CD4-positive, alpha-beta T cell (primary cell): ENCODE measurements around the gene KLHL12. TPM values are rescaled to one million over a fixed set of nuclear protein-coding genes. Genes with fewer than 3 reads are reported as not detected.
A peak's percentile ranks its signal among the peaks of the same experiment; 100 is the strongest.

Experiments used
- ATAC-seq: fragments of 200-7000 bp; cut with Tn5 transposase; one replicate; pipeline ENCODE4 v1.10.0; 2022; ENCODE audit warnings: mild to moderate bottlenecking; ENCODE audit not compliant: poor library complexity
- CTCF ChIA-PET: fragments of 350-600 bp; sonication (Branson Sonifier 250); formaldehyde crosslinking; loops from one replicate; lab custom pipeline; 2021; ENCODE audit warnings: antibody characterized with exemption, inconsistent platforms; lab: Charles Lee
- POLR2A ChIA-PET: fragments of 350-600 bp; sonication (Branson Sonifier 250); formaldehyde crosslinking; loops from one replicate; lab custom pipeline; 2021; ENCODE audit warnings: antibody characterized with exemption, inconsistent platforms; lab: Charles Lee
- DNase-seq, 14 experiments: peaks; one replicate each; pipeline ENCODE4 v3.0.0-alpha.2; 2013 to 2020; ENCODE audit warnings: mixed read lengths in 2 of 14
- H3K27ac ChIP-seq, 2 donors: one replicate each; pipeline versions ENCODE4 v1.5.1 to v1.7.0; 2013; ENCODE audit warnings: low read length in 2 of 2, low read depth in 1 of 2, mild to moderate bottlenecking in 1 of 2
- H3K27me3 ChIP-seq, 2 experiments: 1 replicate in 1 of 2; 2 replicates in 1 of 2; pipeline versions ENCODE4 v1.6.1 to v1.7.0; 2013; ENCODE audit warnings: low read length in 2 of 2, control low read depth in 1 of 2, mild to moderate bottlenecking in 1 of 2, moderate library complexity in 1 of 2; ENCODE audit not compliant: insufficient read depth in 2 of 2, control insufficient read depth in 1 of 2
- H3K36me3 ChIP-seq: one replicate; pipeline ENCODE4 v1.6.1; 2013; ENCODE audit warnings: low read length, control low read depth; ENCODE audit not compliant: insufficient read depth
- H3K4me1 ChIP-seq: one replicate; pipeline ENCODE4 v1.6.1; 2013; ENCODE audit warnings: low read length, control low read depth; ENCODE audit not compliant: insufficient read depth
- H3K4me3 ChIP-seq: one replicate; pipeline ENCODE4 v1.5.1; 2013; ENCODE audit warnings: mild to moderate bottlenecking, low read length, moderate library complexity
- H3K9me3 ChIP-seq, 2 experiments: 1 replicate in 1 of 2; 2 replicates in 1 of 2; pipeline versions ENCODE4 v1.6.1 to v1.7.0; 2013; ENCODE audit warnings: low read length in 2 of 2, mild to moderate bottlenecking in 2 of 2, control low read depth in 1 of 2, moderate library complexity in 1 of 2; ENCODE audit not compliant: control insufficient read depth in 1 of 2, insufficient read depth in 1 of 2
- H3K27ac Mint-ChIP-seq: one replicate; pipeline ENCODE4 v1.8.0; 2020; ENCODE audit warnings: mixed read lengths
- H3K27me3 Mint-ChIP-seq: one replicate; pipeline ENCODE4 v1.8.0; 2021; ENCODE audit warnings: mixed read lengths
- H3K36me3 Mint-ChIP-seq: one replicate; pipeline ENCODE4 v1.8.0; 2021; ENCODE audit warnings: low read depth, mixed read lengths
- H3K4me1 Mint-ChIP-seq: one replicate; pipeline ENCODE4 v1.8.0; 2021; ENCODE audit warnings: low read depth, mixed read lengths
- H3K4me3 Mint-ChIP-seq: one replicate; pipeline ENCODE4 v1.8.0; 2020; ENCODE audit warnings: mild to moderate bottlenecking, mixed read lengths
- H3K9me3 Mint-ChIP-seq: one replicate; pipeline ENCODE4 v1.8.0; 2020; ENCODE audit warnings: mixed read lengths
- CTCF ChIP-seq: fragments of 200-600 bp; IDR thresholded peaks from one replicate; pipeline ENCODE4 v1.8.0; 2022; ENCODE audit warnings: antibody characterized with exemption, mild to moderate bottlenecking
- intact Hi-C, 2 experiments: fragments of 100-400 bp; cut with DNase I in 1 of 2; cut with micrococcal nuclease in 1 of 2; formaldehyde crosslinking; loops; one replicate each; pipeline versions ENCODE4 v1.15.1 to v1.9.0; 2023 to 2025; cut with DNase I, micrococcal nuclease
- polyA plus RNA-seq, 2 donors: library from polyadenylated mRNA; unstranded; fragments of 120-200 nt; gene quantifications; one replicate each; pipeline ENCODE4 v1.2.1, GENCODE V29; 2013
- total RNA-seq, 174 experiments: library from RNA in 2 of 174; stranded (reverse) in 2 of 174; gene quantifications; one replicate each; pipeline ENCODE4 v1.2.3 and lab custom pipeline; 2021 to 2026

KLHL12 gene
- total RNA-seq, result 10 to 100 TPM; 18.5 to 18.6 TPM
- polyA plus RNA-seq (2013, experiment 1 of 2), result 17.5 TPM
- polyA plus RNA-seq (2013, experiment 2 of 2), result 18.4 TPM
- 27.3 to 94.6 (median 56.5) reads per million in 172 experiments for total RNA-seq (lab: John Stamatoyannopoulos, UW)

GRCh38 chr1:202926581-202927491 lies at the start of gene KLHL12:
Gene KLHL12 (minus strand): TSS chr1:202927234. CDS start chr1:202925162, 2,072 bp downstream.
- Mint-ChIP-seq H3K4me1 (peaks cover 42% of the 10 kb centered on the region), H3K9me3 (no peaks in the 10 kb centered on the region), H3K27me3 (no peaks in the 10 kb centered on the region), H3K4me3 (peak within 1 kb of the TSS; percentile 98), H3K27ac (peak within 1 kb of the TSS; percentile 98), H3K36me3 (peaks cover 42% of the 10 kb centered on the region)
- TF ChIP-seq CTCF, result peak; percentile 69
- DNase-seq (peak; percentile 89 to 97 (median 92)), ATAC-seq (peak; percentile 92)
- Histone ChIP-seq H3K9me3 (no peaks in the 10 kb centered on the region), H3K27me3 (no peaks in the 10 kb centered on the region), H3K36me3 (peaks cover 19% of the 10 kb centered on the region), H3K4me3 (peak within 1 kb of the TSS; percentile 93), H3K27ac (peak within 1 kb of the TSS; percentile 88 to 89), H3K4me1 (peaks cover 14% of the 10 kb centered on the region)
- ChIA-PET CTCF (interaction anchor here (0.5 to 1.2 kb wide), 10 partner anchors 36 to 576 kb away, joined by 3 to 5 read pairs (median 3); partner anchors contain the start of genes CYB5R1 and RABIF), POLR2A (interaction anchor here (0.6 to 1.6 kb wide), 13 partner anchors 10 to 578 kb away, joined by 3 to 15 read pairs (median 4); partner anchors contain the start of genes ADIPOR1, CYB5R1, KDM5B and PPP1R12B)
- intact Hi-C loops, result loop anchor here (1.0 to 10.0 kb wide), 6 partner anchors 32 to 112 kb away; partner anchors contain the start of genes ADIPOR1 (in 1 of the 2) and PCAT6 (in 1 of the 2)

- Histone ChIP-seq H3K27ac (no peak overlapping the region), H3K36me3 (no peaks in the 10 kb centered on the region), H3K27me3 (peaks cover 0 to 5% of the 10 kb centered on the region in 2 experiments), H3K4me1 (no peaks in the 10 kb centered on the region), H3K9me3 (no peaks in the 10 kb centered on the region), H3K4me3 (no peak overlapping the region)
- no peak for TF ChIP-seq CTCF
- no peaks in the 10 kb centered on the region for H3K4me1 Mint-ChIP-seq
- no peaks in the 10 kb centered on the region for H3K36me3 Mint-ChIP-seq
- H3K27ac Mint-ChIP-seq, result no peak overlapping the region
- peaks cover 20% of the 10 kb centered on the region for H3K27me3 Mint-ChIP-seq
- peak in 1 of 14 experiments; percentile 19 for DNase-seq
- ChIA-PET CTCF (no interaction called here), POLR2A (no interaction called here)
- no peaks in the 10 kb centered on the region for H3K9me3 Mint-ChIP-seq
- ATAC-seq, result no peak
- H3K4me3 Mint-ChIP-seq, result no peak overlapping the region
- intact Hi-C loops, result no loop called here
These were observed 49.6 kb upstream of the KLHL12 start for GRCh38 chr1:202976633-202977032.

GRCh38 chr1:202974856-202975255 lies 47.8 kb upstream of the KLHL12 start:
- Mint-ChIP-seq H3K36me3 (no peaks in the 10 kb centered on the region), H3K9me3 (no peaks in the 10 kb centered on the region), H3K27ac (no peak overlapping the region), H3K27me3 (peaks cover 14% of the 10 kb centered on the region), H3K4me1 (no peaks in the 10 kb centered on the region), H3K4me3 (no peak overlapping the region)
- ATAC-seq (no peak), DNase-seq (no peak)
- intact Hi-C loops, result no loop called here
- no peak for TF ChIP-seq CTCF
- no peak overlapping the region for H3K4me3 ChIP-seq
- POLR2A ChIA-PET, result no interaction called here
- no peaks in the 10 kb centered on the region for H3K9me3 ChIP-seq
- H3K36me3 ChIP-seq, result no peaks in the 10 kb centered on the region
- no peaks in the 10 kb centered on the region for H3K4me1 ChIP-seq
- H3K27me3 ChIP-seq, result peaks cover 0 to 5% of the 10 kb centered on the region in 2 experiments
- H3K27ac ChIP-seq, result no peak overlapping the region
- CTCF ChIA-PET, result interaction anchor here (1.6 kb wide), 1 partner anchor 24 kb away, joined by 3 read pairs; no protein-coding TSS in a partner anchor
